Epithelial cell of esophagus (primary cell): ENCODE data around the gene PKHD1.

ENCODE experiments used
- DNase-seq: peaks from one replicate; pipeline ENCODE4 v3.0.0; 2010; ENCODE audit warnings: low read depth
- H3K4me3 ChIP-seq: 2 replicates; pipeline ENCODE4 v1.5.1; 2011; ENCODE audit warnings: mild to moderate bottlenecking, low read length, control low read depth
- CTCF ChIP-seq: IDR thresholded peaks from 2 replicates; pipeline ENCODE4 v1.5.1; 2011; ENCODE audit warnings: low read depth, mild to moderate bottlenecking, low read length, control low read depth, inconsistent platforms; ENCODE audit not compliant: insufficient read depth; ENCODE audit errors: missing control alignments

Gene PKHD1

GRCh38 chr6:52009466-52010140, 77.8 kb downstream of the PKHD1 start:
- no peak overlapping the region for H3K4me3 ChIP-seq
- no peak for TF ChIP-seq CTCF
- DNase-seq = no peak

- no peak overlapping the region for H3K4me3 ChIP-seq
- TF ChIP-seq CTCF = no peak
- DNase-seq = peak; percentile 13
Measured at GRCh38 chr6:52000064-52000463, 87.3 kb downstream of the PKHD1 start.

- no peak for DNase-seq
- TF ChIP-seq CTCF = no peak
- H3K4me3 ChIP-seq = no peak overlapping the region
Measured at GRCh38 chr6:51996296-51996947, 91.0 kb downstream of the PKHD1 start.

- TF ChIP-seq CTCF = no peak
- H3K4me3 ChIP-seq = no peak overlapping the region
- DNase-seq = no peak
Measured at GRCh38 chr6:51995214-51995755, 92.1 kb downstream of the PKHD1 start.

- DNase-seq = no peak
- no peak overlapping the region for H3K4me3 ChIP-seq
Measured at GRCh38 chr6:51992876-51993275, 94.5 kb downstream of the PKHD1 start.

GRCh38 chr6:51989789-51990188, 97.6 kb downstream of the PKHD1 start:
- no peak for DNase-seq
- no peak overlapping the region for H3K4me3 ChIP-seq
- no peak for TF ChIP-seq CTCF

More at GRCh38 chr6:51992876-51993275, 94.5 kb downstream of the PKHD1 start:
- no peak for TF ChIP-seq CTCF
